ENCODE measurements around the gene PER3. TPM values are rescaled to one million over a fixed set of nuclear protein-coding genes. Genes with fewer than 3 reads are reported as not detected.

The PER3 gene
- total RNA-seq, 4 donors from 2014 or later = 9.2 to 46.0 (median 19.1) TPM

DNA sequence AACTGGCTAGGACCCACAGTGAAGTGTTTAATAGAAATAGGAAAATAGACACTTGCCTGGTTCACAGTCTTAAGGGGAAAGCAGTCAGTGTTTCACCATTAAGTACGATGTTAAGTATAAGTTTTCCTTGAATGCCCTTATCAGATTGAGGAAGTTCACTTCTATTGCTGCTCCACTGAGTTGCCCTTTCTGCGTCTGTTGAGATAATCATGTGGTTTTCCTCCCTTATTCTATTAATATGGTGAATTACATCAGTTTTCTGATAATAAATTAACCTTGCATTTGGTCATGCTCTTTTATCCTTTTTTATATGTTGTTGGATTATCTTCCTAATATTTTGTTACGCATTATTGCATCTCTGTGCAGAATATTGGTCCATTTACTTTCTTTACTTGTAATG, 47.4 kb downstream of the PER3 start:
- Histone ChIP-seq H3K4me1 (no peaks in the 10 kb centered on the region), H3K4me3 (no peak overlapping the region), H3K27me3 (no peaks in the 10 kb centered on the region), H3K27ac (no peak overlapping the region), H3K36me3 (peaks cover 77% of the 10 kb centered on the region), H3K9me3 (no peaks in the 10 kb centered on the region)
- 71% methylated on average over 3 of the region's 3 CpGs for WGBS
- DNase-seq (ENCODE audit: low spot score in 2 of 2) = no peak
- TF ChIP-seq EP300 (IDR thresholded peaks at IDR 0.05) (no peak), POLR2AphosphoS5 (IDR thresholded peaks at IDR 0.05) (no peak), POLR2A (IDR thresholded peaks at IDR 0.05) (no peak)
- TF ChIP-seq, protein P1, sequence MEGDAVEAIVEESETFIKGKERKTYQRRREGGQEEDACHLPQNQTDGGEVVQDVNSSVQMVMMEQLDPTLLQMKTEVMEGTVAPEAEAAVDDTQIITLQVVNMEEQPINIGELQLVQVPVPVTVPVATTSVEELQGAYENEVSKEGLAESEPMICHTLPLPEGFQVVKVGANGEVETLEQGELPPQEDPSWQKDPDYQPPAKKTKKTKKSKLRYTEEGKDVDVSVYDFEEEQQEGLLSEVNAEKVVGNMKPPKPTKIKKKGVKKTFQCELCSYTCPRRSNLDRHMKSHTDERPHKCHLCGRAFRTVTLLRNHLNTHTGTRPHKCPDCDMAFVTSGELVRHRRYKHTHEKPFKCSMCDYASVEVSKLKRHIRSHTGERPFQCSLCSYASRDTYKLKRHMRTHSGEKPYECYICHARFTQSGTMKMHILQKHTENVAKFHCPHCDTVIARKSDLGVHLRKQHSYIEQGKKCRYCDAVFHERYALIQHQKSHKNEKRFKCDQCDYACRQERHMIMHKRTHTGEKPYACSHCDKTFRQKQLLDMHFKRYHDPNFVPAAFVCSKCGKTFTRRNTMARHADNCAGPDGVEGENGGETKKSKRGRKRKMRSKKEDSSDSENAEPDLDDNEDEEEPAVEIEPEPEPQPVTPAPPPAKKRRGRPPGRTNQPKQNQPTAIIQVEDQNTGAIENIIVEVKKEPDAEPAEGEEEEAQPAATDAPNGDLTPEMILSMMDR (IDR thresholded peaks at IDR 0.05) = no peak

DNA sequence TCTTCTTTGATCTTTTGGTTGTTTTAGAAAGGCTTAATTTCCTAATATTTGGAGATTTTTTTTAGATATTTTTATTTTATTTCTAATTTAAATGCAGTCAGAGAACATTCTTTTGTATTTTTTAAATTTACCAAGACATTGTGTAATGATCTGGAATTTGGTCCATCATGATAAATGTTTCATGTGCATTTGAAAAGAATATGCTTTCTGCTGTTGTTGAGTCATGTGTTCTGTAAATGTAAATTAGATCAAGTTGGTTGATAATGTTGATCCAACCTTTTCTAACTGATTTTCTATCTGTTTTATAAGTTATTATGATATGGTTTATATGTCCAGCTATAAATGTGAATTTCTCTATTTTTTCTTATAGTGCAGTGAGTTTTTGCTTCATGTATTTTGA, 48.9 kb downstream of the PER3 start:
- Histone ChIP-seq H3K9me3 (no peaks in the 10 kb centered on the region), H3K36me3 (peaks cover 77% of the 10 kb centered on the region)

DNA sequence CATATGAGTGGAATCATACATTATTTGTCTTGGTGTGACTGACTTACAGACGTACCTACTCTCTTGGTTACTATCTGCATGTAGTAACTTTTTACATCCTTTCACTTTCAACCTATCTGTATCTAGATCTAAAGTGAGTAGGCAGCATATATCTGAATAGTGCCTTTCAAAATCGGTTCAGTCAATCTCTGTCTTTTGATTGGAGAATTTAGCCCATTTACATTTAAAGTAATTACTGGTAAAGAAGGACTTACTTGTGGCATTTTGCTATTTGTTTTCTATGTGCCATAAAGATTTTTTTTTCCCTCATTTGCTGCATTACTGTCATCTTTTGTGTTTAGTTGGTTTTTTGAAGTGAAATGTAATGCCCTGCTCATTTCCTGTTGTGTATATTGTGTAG, 54.6 kb downstream of the PER3 start:
- Histone ChIP-seq H3K27me3 (no peaks in the 10 kb centered on the region), H3K27ac (no peak overlapping the region), H3K4me1 (no peaks in the 10 kb centered on the region), H3K4me3 (no peak overlapping the region), H3K9me3 (peaks cover 15% of the 10 kb centered on the region), H3K36me3 (peaks cover 98% of the 10 kb centered on the region)
- WGBS = 92% methylated on average over 2 of the region's 2 CpGs
- DNase-seq (ENCODE audit: low spot score in 2 of 2) = no peak
- TF ChIP-seq POLR2A (IDR thresholded peaks at IDR 0.05) (no peak), EP300 (IDR thresholded peaks at IDR 0.05) (no peak), POLR2AphosphoS5 (IDR thresholded peaks at IDR 0.05) (no peak)
- TF ChIP-seq, protein P1 (IDR thresholded peaks at IDR 0.05) = no peak

More for the DNA sequence above, 48.9 kb downstream of the PER3 start:
- TF ChIP-seq EP300 (IDR thresholded peaks at IDR 0.05) (no peak), POLR2A (IDR thresholded peaks at IDR 0.05) (no peak), POLR2AphosphoS5 (IDR thresholded peaks at IDR 0.05) (no peak)
- TF ChIP-seq, protein P1 (IDR thresholded peaks at IDR 0.05) = no peak
- Histone ChIP-seq H3K4me1 (no peaks in the 10 kb centered on the region), H3K27ac (no peak overlapping the region), H3K27me3 (no peaks in the 10 kb centered on the region), H3K4me3 (no peak overlapping the region)
- no peak for DNase-seq (ENCODE audit: low spot score in 2 of 2)

DNA sequence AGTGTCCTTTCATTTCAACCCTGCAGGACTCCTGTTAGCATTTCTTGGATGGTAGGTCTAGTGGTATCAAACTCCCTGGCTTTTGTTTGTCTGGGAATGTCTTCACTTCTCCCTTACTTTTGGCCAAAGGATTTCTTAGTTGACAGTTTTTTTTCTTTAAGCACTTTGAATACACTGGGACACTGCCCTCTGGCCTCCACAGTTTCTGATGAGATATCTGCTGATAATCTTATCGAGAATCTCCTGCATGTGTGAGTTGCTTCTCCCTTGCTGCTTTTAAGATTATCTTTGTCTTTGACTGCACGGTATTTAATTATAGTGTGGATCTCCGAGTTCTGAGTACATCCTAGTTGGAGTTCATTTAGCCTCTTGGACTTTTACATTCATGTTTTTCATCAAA, 55.4 kb downstream of the PER3 start:
- WGBS = 99% methylated on average over 3 of the region's 3 CpGs
- peaks cover 93% of the 10 kb centered on the region for H3K36me3 ChIP-seq
- no peak for TF ChIP-seq POLR2A (IDR thresholded peaks at IDR 0.05)
- no peak for TF ChIP-seq EP300 (IDR thresholded peaks at IDR 0.05)
- TF ChIP-seq, protein P1 (IDR thresholded peaks at IDR 0.05) = no peak
- TF ChIP-seq POLR2AphosphoS5 (IDR thresholded peaks at IDR 0.05) = no peak

DNA sequence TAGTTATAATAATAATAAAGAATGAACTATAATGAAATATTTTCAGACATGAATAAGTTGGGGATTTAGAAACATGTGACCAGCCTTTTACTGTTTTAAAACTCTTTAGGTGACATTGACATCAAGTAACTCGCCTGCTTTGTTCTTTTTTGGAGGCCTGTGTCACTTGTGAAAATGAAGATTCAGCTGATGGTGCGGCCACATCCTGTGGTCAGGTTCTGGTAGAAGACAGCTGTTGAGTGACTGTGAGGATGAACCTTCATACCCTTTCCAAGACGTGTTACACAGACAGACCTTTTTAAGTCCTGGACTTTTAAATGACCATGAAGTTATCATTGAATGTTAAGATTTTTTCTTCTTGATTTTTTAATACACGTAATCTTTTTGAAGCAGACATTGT, 58.4 kb downstream of the PER3 start:
- H3K9me3 ChIP-seq = peaks cover 15% of the 10 kb centered on the region
- no peak for DNase-seq (ENCODE audit: low spot score in 2 of 2)
- WGBS = 91% methylated on average over 4 of the region's 4 CpGs
- no peak overlapping the region for H3K27ac ChIP-seq
- H3K27me3 ChIP-seq = no peaks in the 10 kb centered on the region
- TF ChIP-seq EP300 (IDR thresholded peaks at IDR 0.05) = no peak
- no peak for TF ChIP-seq POLR2AphosphoS5 (IDR thresholded peaks at IDR 0.05)
- no peak for TF ChIP-seq POLR2A (IDR thresholded peaks at IDR 0.05)
- TF ChIP-seq, protein P1 (IDR thresholded peaks at IDR 0.05) = no peak
- H3K4me3 ChIP-seq = no peak overlapping the region
- no peaks in the 10 kb centered on the region for H3K4me1 ChIP-seq
- H3K36me3 ChIP-seq = peaks cover 77% of the 10 kb centered on the region

More for the DNA sequence above, 55.4 kb downstream of the PER3 start:
- no peak overlapping the region for H3K4me3 ChIP-seq
- no peaks in the 10 kb centered on the region for H3K27me3 ChIP-seq
- no peaks in the 10 kb centered on the region for H3K4me1 ChIP-seq
- H3K27ac ChIP-seq = no peak overlapping the region
- DNase-seq (ENCODE audit: low spot score in 2 of 2) = no peak
- H3K9me3 ChIP-seq = peaks cover 15% of the 10 kb centered on the region
